Fibroblast of peridontal ligament (primary cell): ENCODE measurements around the gene ANXA6.

Experiments
- DNase-seq: peaks from one replicate; pipeline ENCODE4 v3.0.0-alpha.2; 2010; ENCODE audit errors: extremely low read depth

Gene ANXA6

GRCh38 chr5:151100681-151101080 lies 56.9 kb downstream of the ANXA6 start:
- DNase-seq: no peak

GRCh38 chr5:151098768-151099121 lies 58.8 kb downstream of the ANXA6 start:
- DNase-seq: no peak

- DNase-seq: no peak
Measured at GRCh38 chr5:151097820-151098767, 59.5 kb downstream of the ANXA6 start.

- no peak for DNase-seq
Measured at GRCh38 chr5:151097061-151097460, 60.5 kb downstream of the ANXA6 start.

- no peak for DNase-seq
Measured at GRCh38 chr5:151096001-151096373, 61.6 kb downstream of the ANXA6 start.

GRCh38 chr5:151095341-151096000 lies 62.1 kb downstream of the ANXA6 start:
- peak; percentile 40 for DNase-seq

- DNase-seq: peak; percentile 66
Measured at GRCh38 chr5:151094852-151095245, 62.7 kb downstream of the ANXA6 start.

GRCh38 chr5:151094030-151094851 lies 63.3 kb downstream of the ANXA6 start:
- no peak for DNase-seq

- peak; percentile 98 for DNase-seq
Measured at GRCh38 chr5:151093476-151093889, 64.1 kb downstream of the ANXA6 start.

GRCh38 chr5:151092762-151093161 lies 64.8 kb downstream of the ANXA6 start:
- peak; percentile 87 for DNase-seq

- DNase-seq: no peak
Measured at GRCh38 chr5:151089726-151090125, 67.9 kb downstream of the ANXA6 start.

- no peak for DNase-seq
Measured at GRCh38 chr5:151088986-151089385, 68.6 kb downstream of the ANXA6 start.

- no peak for DNase-seq
Measured at GRCh38 chr5:151087486-151087885, 70.1 kb downstream of the ANXA6 start.

GRCh38 chr5:151086905-151087360 lies 70.6 kb downstream of the ANXA6 start:
- no peak for DNase-seq

GRCh38 chr5:151086192-151086869 lies 71.2 kb downstream of the ANXA6 start:
- DNase-seq: no peak

GRCh38 chr5:151085517-151086041 lies 72.0 kb downstream of the ANXA6 start:
- no peak for DNase-seq

- no peak for DNase-seq
Measured at GRCh38 chr5:151084363-151084762, 73.2 kb downstream of the ANXA6 start.

- no peak for DNase-seq
Measured at GRCh38 chr5:151083081-151083676, 74.4 kb downstream of the ANXA6 start.

- no peak for DNase-seq
Measured at GRCh38 chr5:151082282-151082902, 75.2 kb downstream of the ANXA6 start.
